NCI-H128 (cell line): ENCODE results near the gene ATP6V0B.

ENCODE experiments used
- DNase-seq: peaks from one replicate; lab custom pipeline; 2025; ENCODE audit not compliant: unreplicated experiment; lab: John Stamatoyannopoulos, UW

The ATP6V0B gene

GRCh38 chr1:43968348-43968948, 6.3 kb upstream of the ATP6V0B start:
- DNase-seq = no peak

GRCh38 chr1:43969416-43969745, 5.4 kb upstream of the ATP6V0B start:
- no peak for DNase-seq

GRCh38 chr1:43969746-43970466, 4.9 kb upstream of the ATP6V0B start, which contains the start of gene DPH2:
TSS of gene DPH2 (plus strand) at chr1:43970010. CDS start at chr1:43970176, 166 bp downstream.
- DNase-seq = peak; percentile 92

- DNase-seq = no peak
These were observed 4.3 kb upstream of the ATP6V0B start for GRCh38 chr1:43970502-43970901.

GRCh38 chr1:43970911-43971310, 3.8 kb upstream of the ATP6V0B start:
- no peak for DNase-seq

GRCh38 chr1:43971336-43971980, 3.3 kb upstream of the ATP6V0B start:
- no peak for DNase-seq

GRCh38 chr1:43973981-43974442, 748 bp upstream of the ATP6V0B start:
- no peak for DNase-seq

GRCh38 chr1:43975249-43975961, 645 bp downstream of the ATP6V0B start:
- DNase-seq = no peak

GRCh38 chr1:43976045-43976444, 1.3 kb downstream of the ATP6V0B start:
- no peak for DNase-seq

- no peak for DNase-seq
These were observed 2.1 kb downstream of the ATP6V0B start for GRCh38 chr1:43976890-43977289.

GRCh38 chr1:43977376-43978263, 2.9 kb downstream of the ATP6V0B start:
- no peak for DNase-seq

- DNase-seq = no peak
These were observed 3.4 kb downstream of the ATP6V0B start for GRCh38 chr1:43978264-43978550.

- no peak for DNase-seq
These were observed 3.9 kb downstream of the ATP6V0B start, which contains the start of gene B4GALT2 for GRCh38 chr1:43978551-43979260. TSS of gene B4GALT2 (plus strand) at chr1:43979210. CDS start at chr1:43981161, 1,951 bp downstream.

GRCh38 chr1:43979261-43979527, 4.4 kb downstream of the ATP6V0B start:
- DNase-seq = no peak

GRCh38 chr1:43979528-43980254, 4.9 kb downstream of the ATP6V0B start:
- DNase-seq = no peak

- no peak for DNase-seq
These were observed 5.7 kb downstream of the ATP6V0B start for GRCh38 chr1:43980255-43981134.

- DNase-seq = no peak
These were observed 6.4 kb downstream of the ATP6V0B start for GRCh38 chr1:43981135-43981491.

GRCh38 chr1:43981636-43982035, 6.9 kb downstream of the ATP6V0B start:
- DNase-seq = no peak

- DNase-seq = no peak
These were observed 7.5 kb downstream of the ATP6V0B start for GRCh38 chr1:43982241-43982640.
